ENCODE data around the gene FCN1.

Gene FCN1

DNA sequence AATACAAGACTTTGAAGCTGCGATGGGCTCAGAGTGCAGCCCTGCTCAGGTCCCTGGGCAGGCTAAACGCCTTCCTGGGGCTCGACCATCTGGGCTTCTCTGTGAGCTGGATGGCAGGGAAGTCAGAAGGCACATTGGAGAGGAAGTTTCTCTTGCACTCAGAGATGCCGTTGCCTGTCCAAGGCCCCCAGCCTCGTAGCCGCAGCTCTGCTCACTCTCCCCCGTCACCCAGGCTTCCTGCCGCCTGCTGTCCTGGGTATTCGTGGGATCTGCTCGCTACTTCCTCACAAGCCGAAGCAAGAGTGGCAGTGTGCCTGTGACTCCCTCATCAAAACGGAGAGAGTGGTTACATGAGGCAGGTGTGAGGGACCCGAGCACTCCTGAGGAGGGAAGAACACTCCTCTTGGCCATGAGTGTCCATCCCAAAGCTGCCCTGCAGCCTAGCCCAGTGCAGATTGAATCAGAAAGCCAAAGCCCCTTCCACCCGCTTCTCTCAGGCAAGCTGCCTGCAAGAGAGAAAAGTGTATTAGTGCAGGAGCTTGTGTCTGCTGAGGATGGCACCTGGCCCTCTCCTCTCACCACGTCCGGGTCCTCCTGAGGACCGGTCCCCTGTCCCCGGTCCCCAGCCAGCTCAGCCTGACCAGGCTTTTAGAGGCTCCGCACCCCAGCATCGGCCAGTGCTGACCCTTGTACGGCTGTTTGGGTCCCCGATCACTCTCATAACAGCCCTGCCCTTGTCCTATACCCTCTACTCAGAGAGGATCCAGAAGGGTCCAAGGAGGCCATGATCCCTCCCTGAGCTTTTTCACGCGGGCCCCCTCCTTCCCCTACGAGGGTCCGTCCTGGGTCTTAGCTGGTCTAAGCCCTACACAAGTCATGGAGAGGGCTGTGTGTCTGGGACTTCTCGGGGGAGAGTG is 29.8 kb downstream of the FCN1 start:
- Mint-ChIP-seq H3K27me3 (ENCODE audit: low read depth) (peaks cover 10% of the 10 kb centered on the region), H3K4me1 (peaks cover 5% of the 10 kb centered on the region), H3K4me3 (no peak overlapping the region), H3K27ac (no peak overlapping the region), H3K36me3 (ENCODE audit: low read depth) (no peaks in the 10 kb centered on the region), H3K9me3 (peaks cover 2% of the 10 kb centered on the region)
- TF ChIP-seq, protein P1, sequence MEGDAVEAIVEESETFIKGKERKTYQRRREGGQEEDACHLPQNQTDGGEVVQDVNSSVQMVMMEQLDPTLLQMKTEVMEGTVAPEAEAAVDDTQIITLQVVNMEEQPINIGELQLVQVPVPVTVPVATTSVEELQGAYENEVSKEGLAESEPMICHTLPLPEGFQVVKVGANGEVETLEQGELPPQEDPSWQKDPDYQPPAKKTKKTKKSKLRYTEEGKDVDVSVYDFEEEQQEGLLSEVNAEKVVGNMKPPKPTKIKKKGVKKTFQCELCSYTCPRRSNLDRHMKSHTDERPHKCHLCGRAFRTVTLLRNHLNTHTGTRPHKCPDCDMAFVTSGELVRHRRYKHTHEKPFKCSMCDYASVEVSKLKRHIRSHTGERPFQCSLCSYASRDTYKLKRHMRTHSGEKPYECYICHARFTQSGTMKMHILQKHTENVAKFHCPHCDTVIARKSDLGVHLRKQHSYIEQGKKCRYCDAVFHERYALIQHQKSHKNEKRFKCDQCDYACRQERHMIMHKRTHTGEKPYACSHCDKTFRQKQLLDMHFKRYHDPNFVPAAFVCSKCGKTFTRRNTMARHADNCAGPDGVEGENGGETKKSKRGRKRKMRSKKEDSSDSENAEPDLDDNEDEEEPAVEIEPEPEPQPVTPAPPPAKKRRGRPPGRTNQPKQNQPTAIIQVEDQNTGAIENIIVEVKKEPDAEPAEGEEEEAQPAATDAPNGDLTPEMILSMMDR (IDR thresholded peaks at IDR 0.05; ENCODE audit: unreplicated experiment in 3 of 3), result no peak

DNA sequence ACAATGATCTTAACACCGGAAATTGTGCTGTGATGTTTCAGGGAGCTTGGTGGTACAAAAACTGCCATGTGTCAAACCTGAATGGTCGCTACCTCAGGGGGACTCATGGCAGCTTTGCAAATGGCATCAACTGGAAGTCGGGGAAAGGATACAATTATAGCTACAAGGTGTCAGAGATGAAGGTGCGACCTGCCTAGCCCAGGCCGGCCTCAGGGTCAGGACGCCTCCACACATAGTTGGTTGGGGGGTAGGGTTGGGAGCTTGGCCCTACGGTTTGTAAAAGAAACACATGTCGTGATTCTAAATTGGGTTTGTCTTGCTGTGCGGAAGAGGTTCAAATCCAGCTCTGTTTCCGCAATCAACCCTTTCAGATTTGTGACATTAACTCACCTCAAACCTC is 30.5 kb downstream of the FCN1 start:
- H3K36me3 Mint-ChIP-seq (ENCODE audit: low read depth), result no peaks in the 10 kb centered on the region
- H3K4me3 Mint-ChIP-seq, result no peak overlapping the region
- TF ChIP-seq, protein P1 (IDR thresholded peaks at IDR 0.05; ENCODE audit: unreplicated experiment in 3 of 3), result no peak
- H3K9me3 Mint-ChIP-seq, result no peaks in the 10 kb centered on the region
- peaks cover 12% of the 10 kb centered on the region for H3K27me3 Mint-ChIP-seq (ENCODE audit: low read depth)
- H3K4me1 Mint-ChIP-seq, result peaks cover 5% of the 10 kb centered on the region
- no peak overlapping the region for H3K27ac Mint-ChIP-seq

DNA sequence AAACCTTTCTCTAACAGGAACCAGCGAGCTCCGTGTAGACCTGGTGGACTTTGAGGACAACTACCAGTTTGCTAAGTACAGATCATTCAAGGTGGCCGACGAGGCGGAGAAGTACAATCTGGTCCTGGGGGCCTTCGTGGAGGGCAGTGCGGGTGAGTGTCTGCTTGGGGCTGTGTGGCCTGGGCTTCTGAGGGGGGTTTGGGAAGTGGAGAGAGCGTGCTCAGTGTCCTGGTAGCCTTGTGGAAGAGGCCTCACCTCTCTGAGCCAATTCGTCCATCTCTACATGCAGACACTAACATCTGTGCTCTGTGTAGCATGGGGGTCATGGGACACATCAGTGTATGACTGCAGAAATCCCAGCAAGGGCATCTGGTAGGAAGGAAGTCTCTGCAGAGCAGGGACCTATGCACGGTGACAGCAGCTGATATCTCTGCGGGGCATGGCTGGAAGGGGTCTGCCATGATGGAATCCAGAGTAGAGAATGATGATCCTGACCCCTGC is 31.2 kb downstream of the FCN1 start:
- H3K4me1 Mint-ChIP-seq, result peaks cover 5% of the 10 kb centered on the region
- H3K36me3 Mint-ChIP-seq (ENCODE audit: low read depth), result no peaks in the 10 kb centered on the region
- H3K4me3 Mint-ChIP-seq, result no peak overlapping the region
- H3K27me3 Mint-ChIP-seq (ENCODE audit: low read depth), result peaks cover 13% of the 10 kb centered on the region
- H3K27ac Mint-ChIP-seq, result no peak overlapping the region
- no peaks in the 10 kb centered on the region for H3K9me3 Mint-ChIP-seq
- TF ChIP-seq, protein P1 (IDR thresholded peaks at IDR 0.05; ENCODE audit: unreplicated experiment in 3 of 3), result no peak

DNA sequence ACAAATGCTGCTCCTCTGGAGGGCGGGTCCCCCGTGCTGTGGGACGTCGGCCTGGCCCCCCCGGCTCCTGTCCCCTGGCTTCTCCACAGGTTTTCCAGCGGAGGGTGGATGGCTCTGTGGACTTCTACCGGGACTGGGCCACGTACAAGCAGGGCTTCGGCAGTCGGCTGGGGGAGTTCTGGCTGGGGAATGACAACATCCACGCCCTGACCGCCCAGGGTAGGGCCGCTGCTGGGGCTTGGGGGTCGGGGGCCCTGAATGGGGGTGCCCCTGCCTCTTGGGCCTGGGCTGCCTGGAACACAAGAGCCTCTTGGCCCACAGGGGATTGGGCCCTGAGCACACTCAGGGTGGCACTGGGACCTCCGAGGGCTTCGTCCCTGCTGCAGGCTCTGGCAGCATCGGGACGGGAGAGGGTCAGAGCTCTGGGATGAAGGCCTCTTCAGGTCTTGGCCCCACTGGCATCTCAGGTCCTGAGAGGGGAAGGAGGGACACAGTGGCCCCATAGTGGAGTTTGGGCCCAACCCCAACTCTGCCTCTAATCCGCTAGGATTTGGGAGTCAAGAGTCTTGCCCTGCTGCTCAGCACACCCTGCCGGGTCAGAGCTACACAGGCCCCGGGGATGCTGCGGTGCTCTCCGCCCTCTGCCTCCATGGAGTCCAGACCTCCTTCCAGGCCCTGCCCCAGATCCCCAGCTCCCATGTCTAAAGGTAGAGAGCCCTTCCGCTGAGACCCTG is 31.9 kb downstream of the FCN1 start:
- no peak overlapping the region for H3K27ac Mint-ChIP-seq
- no peak overlapping the region for H3K4me3 Mint-ChIP-seq
- no peaks in the 10 kb centered on the region for H3K9me3 Mint-ChIP-seq
- peaks cover 13% of the 10 kb centered on the region for H3K27me3 Mint-ChIP-seq (ENCODE audit: low read depth)
- H3K4me1 Mint-ChIP-seq, result peaks cover under 1% of the 10 kb centered on the region
- TF ChIP-seq, protein P1 (IDR thresholded peaks at IDR 0.05; ENCODE audit: unreplicated experiment in 3 of 3), result no peak
- H3K36me3 Mint-ChIP-seq (ENCODE audit: low read depth), result no peaks in the 10 kb centered on the region

DNA sequence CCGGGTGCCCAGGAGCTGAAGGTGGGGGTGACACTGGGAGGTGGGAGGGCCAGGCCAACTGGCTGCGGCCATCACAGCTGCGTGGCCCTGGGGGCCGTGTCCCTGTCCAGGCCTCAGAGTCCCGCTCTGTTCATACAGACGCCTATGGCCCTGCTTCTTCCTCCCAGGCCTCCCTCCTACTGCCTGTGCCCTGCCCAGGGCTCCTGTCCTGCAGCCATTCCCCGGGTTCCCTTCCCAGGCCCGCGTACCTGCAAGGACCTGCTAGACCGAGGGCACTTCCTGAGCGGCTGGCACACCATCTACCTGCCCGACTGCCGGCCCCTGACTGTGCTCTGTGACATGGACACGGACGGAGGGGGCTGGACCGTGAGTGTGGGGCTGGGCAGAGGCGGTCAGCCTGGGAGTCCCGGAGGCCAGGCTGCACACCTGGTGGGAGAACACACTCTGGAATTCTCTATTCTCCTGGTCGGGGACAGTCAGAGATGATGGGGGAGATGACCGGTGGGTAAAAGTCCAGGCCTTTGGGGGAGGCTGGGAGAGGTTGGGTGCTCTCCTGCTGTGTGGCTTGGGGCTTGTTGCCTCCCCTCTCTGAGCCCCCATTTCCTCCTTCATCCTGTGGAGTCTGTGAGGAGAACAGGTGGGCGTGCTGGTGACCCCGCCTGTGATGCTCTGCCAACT is 32.6 kb downstream of the FCN1 start:
- H3K9me3 Mint-ChIP-seq, result no peaks in the 10 kb centered on the region
- H3K4me3 Mint-ChIP-seq, result no peak overlapping the region
- peaks cover 13% of the 10 kb centered on the region for H3K27me3 Mint-ChIP-seq (ENCODE audit: low read depth)
- H3K27ac Mint-ChIP-seq, result no peak overlapping the region
- TF ChIP-seq, protein P1 (IDR thresholded peaks at IDR 0.05; ENCODE audit: unreplicated experiment in 3 of 3), result no peak
- no peaks in the 10 kb centered on the region for H3K36me3 Mint-ChIP-seq (ENCODE audit: low read depth)
- no peaks in the 10 kb centered on the region for H3K4me1 Mint-ChIP-seq
